CD4-positive, alpha-beta memory T cell (primary cell): Measurements from ENCODE around the gene AKIP1. TPM values are rescaled to one million over a fixed set of nuclear protein-coding genes. Genes with fewer than 3 reads are reported as not detected.
"Not testable (repeated sequence)": the region's sequence is repeated elsewhere in the genome, so short reads cannot be mapped to it uniquely, and the experiment has no call there.

Source experiments
- CTCF ChIA-PET: fragments of 350-600 bp; sonication (Branson Sonifier 250); formaldehyde crosslinking; loops from one replicate; lab custom pipeline; 2021; ENCODE audit warnings: inconsistent platforms; ENCODE audit not compliant: partially characterized antibody; lab: Charles Lee
- POLR2A ChIA-PET: fragments of 350-600 bp; sonication (Branson Sonifier 250); formaldehyde crosslinking; loops from one replicate; lab custom pipeline; 2021; ENCODE audit not compliant: partially characterized antibody; lab: Charles Lee
- DNase-seq, 5 donors: peaks; one replicate each; pipeline versions ENCODE4 v3.0.0 to v3.0.0-alpha.2; 2020 to 2022; ENCODE audit warnings: mixed read lengths in 1 of 5
- H3K27ac ChIP-seq: one replicate; pipeline ENCODE4 v1.7.0; 2013; ENCODE audit warnings: low read depth, low read length
- H3K27me3 ChIP-seq: 2 replicates; pipeline ENCODE4 v1.7.0; 2013; ENCODE audit warnings: mild to moderate bottlenecking, low read length, moderate library complexity; ENCODE audit not compliant: insufficient read depth
- H3K36me3 ChIP-seq: 2 replicates; pipeline ENCODE4 v1.7.0; 2013; ENCODE audit warnings: mild to moderate bottlenecking, low read length, moderate library complexity; ENCODE audit not compliant: insufficient read depth
- H3K4me1 ChIP-seq: 2 replicates; pipeline ENCODE4 v1.7.0; 2013; ENCODE audit warnings: mild to moderate bottlenecking, low read length, moderate library complexity; ENCODE audit not compliant: insufficient read depth
- H3K4me3 ChIP-seq, 2 donors: one replicate each; pipeline ENCODE4 v1.7.0; 2013; ENCODE audit warnings: low read length in 2 of 2, mild to moderate bottlenecking in 1 of 2
- H3K9me3 ChIP-seq, 2 donors: one replicate each; pipeline ENCODE4 v1.7.0; 2013; ENCODE audit warnings: low read length in 2 of 2, control low read depth in 1 of 2; ENCODE audit not compliant: control insufficient read depth in 1 of 2
- H3K27ac Mint-ChIP-seq, 7 donors: one replicate each; pipeline ENCODE4 v1.8.0; 2020 to 2021; ENCODE audit warnings: mixed read lengths in 7 of 7, mild to moderate bottlenecking in 6 of 7, inconsistent platforms in 3 of 7, moderate library complexity in 3 of 7
- H3K27me3 Mint-ChIP-seq, 2 donors: one replicate each; pipeline ENCODE4 v1.8.0; 2020 to 2021; ENCODE audit warnings: mixed read lengths in 2 of 2
- H3K36me3 Mint-ChIP-seq, 2 donors: one replicate each; pipeline ENCODE4 v1.8.0; 2020 to 2021; ENCODE audit warnings: mixed read lengths in 2 of 2, inconsistent platforms in 1 of 2, mild to moderate bottlenecking in 1 of 2
- H3K4me1 Mint-ChIP-seq, 4 donors: one replicate each; pipeline ENCODE4 v1.8.0; 2020 to 2021; ENCODE audit warnings: mixed read lengths in 4 of 4, mild to moderate bottlenecking in 1 of 4
- H3K4me3 Mint-ChIP-seq, 8 donors: one replicate each; pipeline ENCODE4 v1.8.0; 2020 to 2021; ENCODE audit warnings: mixed read lengths in 8 of 8, mild to moderate bottlenecking in 7 of 8, moderate library complexity in 6 of 8, inconsistent platforms in 3 of 8
- H3K9me3 Mint-ChIP-seq, 8 donors: one replicate each; pipeline ENCODE4 v1.8.0; 2020 to 2021; ENCODE audit warnings: mixed read lengths in 8 of 8, mild to moderate bottlenecking in 5 of 8, inconsistent platforms in 3 of 8, moderate library complexity in 1 of 8
- intact Hi-C: fragments of 100-400 bp; cut with micrococcal nuclease; formaldehyde crosslinking; loops from one replicate; pipeline ENCODE4 v1.15.1; 2023
- polyA plus RNA-seq, 2 donors: library from polyadenylated mRNA; unstranded; fragments of 300-500 nt; fragmentation: Illumina TruSeq; gene quantifications; one replicate each; pipeline ENCODE4 v1.2.3, GENCODE V29; 2021
- total RNA-seq, 2 experiments: library from RNA; stranded (reverse); gene quantifications; one replicate each; pipeline ENCODE4 v1.2.3, GENCODE V29; 2021

Gene AKIP1
- total and polyA plus RNA-seq, 4 experiments from 2014 or later, result 13.3 to 20.2 (median 15.5) TPM

DNA sequence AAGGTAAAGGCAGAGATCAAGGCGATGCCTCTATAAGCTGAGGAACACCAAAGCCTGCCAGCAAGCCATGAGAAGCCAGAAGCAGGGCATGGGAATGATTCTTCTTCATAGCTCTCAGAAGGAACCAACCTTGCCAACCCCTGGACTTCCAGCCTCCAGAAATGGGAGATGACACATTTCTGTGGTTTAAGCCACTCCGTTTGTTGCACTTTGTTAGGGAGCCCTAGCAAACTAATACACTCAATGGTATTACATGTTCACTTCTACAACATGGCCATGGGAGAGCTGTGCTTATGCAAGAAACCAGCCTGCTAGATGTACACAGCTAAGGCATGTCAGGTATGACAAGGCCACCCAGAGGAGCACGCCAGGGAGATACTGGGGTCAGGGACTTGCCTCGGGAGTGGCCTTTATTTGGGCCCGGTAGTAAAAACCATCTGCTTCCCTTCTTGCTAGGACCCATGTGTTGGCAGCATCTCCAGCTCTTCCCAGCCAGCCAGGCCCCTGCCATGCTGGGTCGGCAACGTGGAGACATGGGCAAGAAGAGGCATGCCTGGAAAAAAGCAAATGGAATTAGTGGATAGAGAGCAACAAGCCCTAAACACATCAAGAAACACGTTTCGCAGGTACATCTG is 18.1 kb downstream of the AKIP1 start:
- Mint-ChIP-seq H3K27me3 (no peaks in the 10 kb centered on the region), H3K4me3 (peak overlapping the region in 1 of 8 donors; percentile 4), H3K36me3 (no peaks in the 10 kb centered on the region), H3K9me3 (no peaks in the 10 kb centered on the region), H3K4me1 (no peaks in the 10 kb centered on the region), H3K27ac (no peak overlapping the region)
- intact Hi-C loops, result no loop called here
- H3K4me3 ChIP-seq, result no peak overlapping the region
- ChIA-PET POLR2A (no interaction called here), CTCF (no interaction called here)
- DNase-seq, result no peak
- H3K27ac ChIP-seq, result no peak overlapping the region
- H3K27me3 ChIP-seq, result no peaks in the 10 kb centered on the region
- H3K36me3 ChIP-seq, result no peaks in the 10 kb centered on the region
- no peaks in the 10 kb centered on the region for H3K4me1 ChIP-seq
- no peaks in the 10 kb centered on the region for H3K9me3 ChIP-seq

DNA sequence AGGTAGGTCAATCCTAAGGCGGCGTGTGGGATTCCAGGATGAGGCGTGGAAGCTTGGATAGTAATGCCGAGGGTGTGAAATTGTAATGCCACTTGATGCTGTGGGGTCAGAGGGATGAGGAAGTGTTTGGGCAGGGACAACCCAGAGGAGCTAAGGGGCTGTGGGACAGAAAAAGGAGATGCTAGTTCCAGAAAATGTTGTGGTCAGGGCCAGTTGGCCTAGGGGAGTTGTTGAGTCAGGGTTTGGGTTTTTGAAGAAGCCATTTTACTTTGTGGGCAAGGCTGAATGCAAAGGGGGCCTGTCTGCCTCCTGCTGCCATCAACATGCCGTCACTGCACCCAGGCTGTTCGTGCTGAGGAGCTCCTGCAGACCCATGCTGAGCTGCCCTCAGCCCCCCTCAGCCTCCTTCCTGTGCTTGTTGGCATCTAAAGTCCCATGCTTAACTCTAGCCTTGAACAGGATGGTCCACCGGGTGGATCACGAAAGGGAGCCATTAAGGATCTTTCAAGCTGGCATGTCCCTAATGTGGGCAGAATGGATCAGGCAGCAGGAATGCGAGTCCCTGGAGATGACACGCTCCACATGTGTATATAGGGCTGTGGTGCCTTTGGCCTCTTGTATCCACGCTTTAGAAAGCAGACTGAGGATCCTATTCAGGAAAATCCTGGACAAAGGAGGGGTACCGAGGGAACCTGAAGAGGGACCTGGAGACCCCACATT is 19.6 kb downstream of the AKIP1 start:
- Mint-ChIP-seq H3K4me3 (no peak overlapping the region), H3K27ac (no peak overlapping the region), H3K36me3 (no peaks in the 10 kb centered on the region), H3K27me3 (no peaks in the 10 kb centered on the region), H3K9me3 (no peaks in the 10 kb centered on the region), H3K4me1 (peaks cover 0 to 3% (median under 1%) of the 10 kb centered on the region in 4 donors)
- intact Hi-C loops, result no loop called here
- ChIA-PET CTCF (no interaction called here), POLR2A (no interaction called here)
- Histone ChIP-seq H3K36me3 (no peaks in the 10 kb centered on the region), H3K4me3 (no peak overlapping the region), H3K27me3 (no peaks in the 10 kb centered on the region), H3K4me1 (no peaks in the 10 kb centered on the region), H3K27ac (no peak overlapping the region), H3K9me3 (no peaks in the 10 kb centered on the region)
- DNase-seq, result no peak

DNA sequence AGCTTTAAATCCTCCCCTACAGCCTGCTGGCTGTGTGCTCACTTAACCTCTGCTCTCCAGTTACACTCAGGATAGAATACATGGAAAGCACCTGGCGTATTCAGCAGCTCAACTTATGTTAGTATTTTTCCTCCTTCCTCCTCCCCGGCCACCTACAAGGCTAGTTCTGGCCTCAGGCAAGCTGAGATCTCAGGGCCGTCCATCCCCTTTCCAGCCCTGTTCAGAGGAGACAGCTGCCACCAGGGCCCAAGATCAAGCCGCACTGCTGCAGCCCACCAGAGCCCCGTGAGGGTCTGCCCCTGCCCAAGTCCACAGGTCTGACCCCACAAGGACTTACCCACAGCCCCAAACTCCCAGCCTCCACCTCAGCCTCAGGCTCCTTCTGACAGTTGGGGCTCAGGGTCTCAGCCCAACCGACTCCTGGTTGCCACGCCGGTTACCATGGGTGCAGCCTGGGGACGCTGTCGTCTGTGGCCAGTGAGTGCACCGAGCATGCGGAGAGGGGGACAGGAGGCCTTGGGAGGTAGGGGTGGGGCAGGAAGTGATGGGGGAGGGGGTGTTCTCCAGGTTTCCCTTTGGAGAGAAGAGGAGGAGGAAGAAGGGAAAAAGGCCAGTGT is 21.7 kb downstream of the AKIP1 start, which contains the start of gene C11orf16:
C11orf16 (minus strand) TSS at position 384 of the 617 bp plus-strand sequence. CDS start 639 bp downstream, outside the sequence.
- H3K36me3 Mint-ChIP-seq, result no peaks in the 10 kb centered on the region
- H3K27ac Mint-ChIP-seq, result no peak within 1 kb of the TSS
- no peak within 1 kb of the TSS for H3K4me3 Mint-ChIP-seq
- no peak for DNase-seq
- peaks cover 0 to under 1% of the 10 kb centered on the region in 2 donors for H3K27me3 Mint-ChIP-seq
- H3K27ac ChIP-seq, result no peak within 1 kb of the TSS
- ChIA-PET POLR2A (no interaction called here), CTCF (interaction anchor here (1.3 kb wide), 1 partner anchor 574 kb away, joined by 3 read pairs; no protein-coding TSS in a partner anchor)
- intact Hi-C loops, result no loop called here
- H3K4me1 Mint-ChIP-seq, result peaks cover 0 to 3% (median under 1%) of the 10 kb centered on the region in 4 donors
- no peaks in the 10 kb centered on the region for H3K27me3 ChIP-seq
- no peaks in the 10 kb centered on the region for H3K9me3 ChIP-seq
- no peak within 1 kb of the TSS for H3K4me3 ChIP-seq
- H3K4me1 ChIP-seq, result no peaks in the 10 kb centered on the region
- H3K9me3 Mint-ChIP-seq, result no peaks in the 10 kb centered on the region
- H3K36me3 ChIP-seq, result no peaks in the 10 kb centered on the region

DNA sequence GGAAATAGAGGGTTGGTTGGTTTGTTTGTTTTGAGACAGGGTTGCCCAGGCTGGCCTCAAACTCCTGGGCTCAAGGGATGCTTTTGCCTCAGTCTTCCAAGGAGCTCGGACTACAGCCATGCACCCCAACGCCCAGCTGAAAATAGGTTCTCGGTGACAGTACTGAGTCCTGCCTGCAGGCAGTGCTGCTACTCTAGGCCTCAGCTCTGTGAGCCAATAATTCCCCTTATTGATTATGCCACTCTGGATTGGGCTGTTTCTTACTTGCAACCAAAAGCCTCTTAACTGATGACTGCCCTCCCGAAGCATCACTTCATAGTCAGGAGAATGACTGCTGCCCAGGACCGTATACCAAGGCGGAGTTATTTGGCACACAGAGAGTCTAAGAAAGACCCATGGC is 22.9 kb downstream of the AKIP1 start:
- no peaks in the 10 kb centered on the region for H3K27me3 ChIP-seq
- no peaks in the 10 kb centered on the region for H3K9me3 ChIP-seq
- H3K4me1 Mint-ChIP-seq, result peaks cover 0 to 3% (median under 1%) of the 10 kb centered on the region in 4 donors
- no peaks in the 10 kb centered on the region for H3K36me3 ChIP-seq
- H3K4me3 ChIP-seq, result no peak overlapping the region
- H3K27me3 Mint-ChIP-seq, result peaks cover 2 to 3% of the 10 kb centered on the region in 2 donors
- no peaks in the 10 kb centered on the region for H3K4me1 ChIP-seq
- ChIA-PET CTCF (no interaction called here), POLR2A (no interaction called here)
- H3K9me3 Mint-ChIP-seq, result no peaks in the 10 kb centered on the region
- intact Hi-C loops, result no loop called here
- no peak overlapping the region for H3K27ac Mint-ChIP-seq
- H3K36me3 Mint-ChIP-seq, result no peaks in the 10 kb centered on the region
- H3K4me3 Mint-ChIP-seq, result no peak overlapping the region
- no peak overlapping the region for H3K27ac ChIP-seq
- DNase-seq, result no peak

DNA sequence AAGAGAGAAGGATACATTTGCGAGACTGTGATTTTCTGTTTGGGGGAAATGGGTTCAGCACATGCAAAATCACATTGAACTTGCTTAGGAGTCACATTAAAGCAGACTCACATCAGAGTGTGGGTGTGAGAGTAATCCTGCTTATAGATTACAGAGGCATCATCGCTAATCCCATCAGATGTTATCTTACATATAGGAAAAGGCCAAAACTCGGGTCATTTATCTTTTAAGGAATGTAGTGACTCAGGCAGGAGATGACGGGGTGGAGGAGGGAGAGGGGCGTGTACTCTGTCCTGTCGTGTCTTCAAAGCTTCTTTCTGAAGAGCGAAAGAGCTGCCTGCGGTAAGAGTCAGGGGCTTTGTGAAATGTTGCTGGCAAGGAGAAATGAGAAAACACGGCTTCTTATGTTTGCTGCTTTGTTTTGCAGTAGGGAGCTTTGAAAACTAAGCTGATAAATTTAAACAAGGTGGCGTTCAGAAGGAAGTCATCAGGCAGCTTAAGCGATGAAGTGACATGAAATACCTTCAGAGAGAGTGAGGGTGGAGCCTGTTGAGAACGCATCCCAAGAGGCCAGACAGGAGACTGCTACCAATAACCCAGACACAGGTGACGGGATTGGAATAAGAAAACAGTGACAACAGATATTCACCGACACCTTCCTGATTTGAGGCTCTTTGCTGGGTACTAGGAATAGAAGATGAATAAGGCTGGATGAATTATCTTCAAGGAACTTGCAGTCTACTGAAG is 23.9 kb downstream of the AKIP1 start:
- POLR2A ChIA-PET, result no interaction called here
- no peaks in the 10 kb centered on the region for H3K36me3 ChIP-seq

DNA sequence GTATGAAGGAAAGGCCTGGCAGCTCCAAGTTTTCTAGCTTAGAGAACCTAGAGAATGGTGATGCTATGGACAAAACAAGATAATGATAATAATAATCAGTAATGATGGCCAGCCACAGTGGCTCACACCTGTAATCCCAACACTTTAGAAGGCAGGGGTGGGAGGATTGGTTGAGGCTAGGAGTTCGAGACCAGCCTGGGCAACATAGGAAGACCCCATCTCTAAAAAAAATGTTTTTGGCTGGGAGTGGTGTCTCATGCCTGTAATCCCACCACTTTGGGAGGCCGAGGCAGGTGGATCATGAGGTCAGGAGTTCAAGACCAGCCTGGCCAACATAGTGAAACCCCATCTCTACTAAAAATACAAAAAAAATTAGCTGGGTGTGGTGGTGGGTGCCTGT is 24.8 kb downstream of the AKIP1 start:
- H3K9me3 Mint-ChIP-seq, DNase-seq, H3K4me1 ChIP-seq, H3K4me3 Mint-ChIP-seq, H3K27ac Mint-ChIP-seq, H3K27me3 ChIP-seq, H3K36me3 Mint-ChIP-seq, H3K9me3 ChIP-seq, intact Hi-C loops, H3K36me3 ChIP-seq, H3K27me3 Mint-ChIP-seq, POLR2A ChIA-PET, H3K27ac ChIP-seq, H3K4me1 Mint-ChIP-seq, H3K4me3 ChIP-seq: not testable (repeated sequence)
- CTCF ChIA-PET, result interaction anchor here (1.1 kb wide), 1 partner anchor 202 kb away, joined by 3 read pairs; no protein-coding TSS in a partner anchor

More for the DNA sequence above, 23.9 kb downstream of the AKIP1 start:
- Histone ChIP-seq H3K9me3 (no peaks in the 10 kb centered on the region), H3K27me3 (no peaks in the 10 kb centered on the region), H3K4me3 (no peak overlapping the region), H3K4me1 (no peaks in the 10 kb centered on the region), H3K27ac (no peak overlapping the region)
- DNase-seq, result no peak
- Mint-ChIP-seq H3K4me1 (peaks cover 0 to 3% (median under 1%) of the 10 kb centered on the region in 4 donors), H3K9me3 (no peaks in the 10 kb centered on the region), H3K27ac (peak overlapping the region in 3 of 7 donors; percentile 1 to 37 (median 7)), H3K4me3 (peak overlapping the region in 5 of 8 donors; percentile 9 to 43 (median 36)), H3K36me3 (no peaks in the 10 kb centered on the region), H3K27me3 (peaks cover 3% of the 10 kb centered on the region in 2 donors)
- intact Hi-C loops, result no loop called here
- CTCF ChIA-PET, result interaction anchor here (1.1 kb wide), 1 partner anchor 203 kb away, joined by 3 read pairs; no protein-coding TSS in a partner anchor
